ENCODE data around the gene CYFIP2.

DNA sequence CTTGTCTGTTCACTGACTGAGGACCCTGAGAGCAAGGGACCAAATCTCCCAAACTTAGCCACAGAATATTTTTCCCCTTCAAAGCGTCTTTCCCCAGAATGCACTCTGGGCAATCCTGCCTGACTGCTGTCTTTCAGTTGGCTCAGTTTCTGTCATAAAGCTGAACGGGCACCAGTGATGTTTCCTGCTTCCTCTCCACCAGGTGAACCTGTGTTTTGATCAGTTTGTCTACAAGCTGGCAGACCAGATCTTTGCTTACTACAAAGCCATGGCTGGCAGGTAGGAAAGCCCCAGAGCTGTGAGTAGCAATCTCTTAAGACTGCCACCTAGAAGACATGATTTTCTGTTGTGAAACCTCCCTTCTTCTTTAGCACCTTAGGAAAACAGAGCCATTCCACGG lies 61.8 kb downstream of the CYFIP2 start:
- TF ChIP-seq, protein P1, sequence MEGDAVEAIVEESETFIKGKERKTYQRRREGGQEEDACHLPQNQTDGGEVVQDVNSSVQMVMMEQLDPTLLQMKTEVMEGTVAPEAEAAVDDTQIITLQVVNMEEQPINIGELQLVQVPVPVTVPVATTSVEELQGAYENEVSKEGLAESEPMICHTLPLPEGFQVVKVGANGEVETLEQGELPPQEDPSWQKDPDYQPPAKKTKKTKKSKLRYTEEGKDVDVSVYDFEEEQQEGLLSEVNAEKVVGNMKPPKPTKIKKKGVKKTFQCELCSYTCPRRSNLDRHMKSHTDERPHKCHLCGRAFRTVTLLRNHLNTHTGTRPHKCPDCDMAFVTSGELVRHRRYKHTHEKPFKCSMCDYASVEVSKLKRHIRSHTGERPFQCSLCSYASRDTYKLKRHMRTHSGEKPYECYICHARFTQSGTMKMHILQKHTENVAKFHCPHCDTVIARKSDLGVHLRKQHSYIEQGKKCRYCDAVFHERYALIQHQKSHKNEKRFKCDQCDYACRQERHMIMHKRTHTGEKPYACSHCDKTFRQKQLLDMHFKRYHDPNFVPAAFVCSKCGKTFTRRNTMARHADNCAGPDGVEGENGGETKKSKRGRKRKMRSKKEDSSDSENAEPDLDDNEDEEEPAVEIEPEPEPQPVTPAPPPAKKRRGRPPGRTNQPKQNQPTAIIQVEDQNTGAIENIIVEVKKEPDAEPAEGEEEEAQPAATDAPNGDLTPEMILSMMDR (IDR thresholded peaks at IDR 0.05 in 2 of 3, conservative IDR thresholded peaks at IDR 0.05 in 1 of 3; ENCODE audit: borderline replicate concordance in 1 of 3, insufficient read depth in 1 of 3, low read depth in 2 of 3, low read length in 2 of 3) = no peak
- no peak for TF ChIP-seq EZH2 (IDR thresholded peaks at IDR 0.05)
- no peak for TF ChIP-seq POLR2A (IDR thresholded peaks at IDR 0.05; ENCODE audit: borderline replicate concordance, extremely low read depth, insufficient read depth, insufficient read length)

Measured in HCT116 (cell line).